Lower lobe of right lung (tissue), 2 donors: Measurements from ENCODE around the gene NPM1. TPM values are rescaled to one million over a fixed set of nuclear protein-coding genes. Genes with fewer than 3 reads are reported as not detected.
A peak's percentile ranks its signal among the peaks of the same experiment; 100 is the strongest.

Experiments used
- ATAC-seq, 2 donors: fragments of 200-7000 bp; cut with Tn5 transposase; one replicate each; pipeline ENCODE4 v1.9.1; 2020 to 2022; ENCODE audit warnings: mild to moderate bottlenecking in 2 of 2, moderate library complexity in 2 of 2
- DNase-seq: peaks from one replicate; pipeline ENCODE4 v3.0.0-alpha.2; 2020
- H3K27ac ChIP-seq: fragments of 200-600 bp; one replicate; pipeline ENCODE4 v1.8.0; 2022
- H3K27me3 ChIP-seq: fragments of 200-600 bp; one replicate; pipeline ENCODE4 v1.8.0; 2022; ENCODE audit warnings: low read depth
- H3K36me3 ChIP-seq: fragments of 200-600 bp; one replicate; pipeline ENCODE4 v1.8.0; 2022; ENCODE audit warnings: mild to moderate bottlenecking
- H3K4me1 ChIP-seq: fragments of 200-600 bp; one replicate; pipeline ENCODE4 v1.8.0; 2022
- H3K4me3 ChIP-seq: fragments of 200-600 bp; one replicate; pipeline ENCODE4 v1.8.0; 2022; ENCODE audit warnings: mild to moderate bottlenecking
- H3K9me3 ChIP-seq: fragments of 200-600 bp; one replicate; pipeline ENCODE4 v1.8.0; 2022
- CTCF ChIP-seq: fragments of 200-600 bp; IDR thresholded peaks from one replicate; pipeline ENCODE4 v1.8.0; 2022; ENCODE audit warnings: antibody characterized with exemption, mild to moderate bottlenecking
- intact Hi-C: fragments of 100-400 bp; cut with DNase I; formaldehyde crosslinking; loops from one replicate; pipeline ENCODE4 v1.11.0; 2022
- total RNA-seq: library from RNA; stranded (reverse); fragmentation: NEBNext Ultra II Directional; extraction: Animal tissue kit (Norgen Biotek cat#: 25700); gene quantifications from one replicate; pipeline ENCODE4 v1.2.1, GENCODE V29; 2021
- donor health status: DM: no; HTN: yes; CAD: no; lungs with severe emphysema.

NPM1 gene
- total RNA-seq, 1 donor from 2014 or later = 684 TPM

GRCh38 chr5:171418982-171419687 lies 31.5 kb downstream of the NPM1 start, which contains the start of gene FGF18:
Gene FGF18 (plus strand): TSS chr5:171419647. CDS start chr5:171420200, 553 bp downstream.
- H3K4me3 ChIP-seq = peak within 1 kb of the TSS; percentile 50
- DNase-seq (peak; percentile 59), ATAC-seq (peak; percentile 63 to 70)
- no peaks in the 10 kb centered on the region for H3K9me3 ChIP-seq
- H3K4me1 ChIP-seq = peaks cover 27% of the 10 kb centered on the region
- H3K27ac ChIP-seq = peak within 1 kb of the TSS; percentile 33
- H3K27me3 ChIP-seq = peaks cover 13% of the 10 kb centered on the region
- peaks cover 6% of the 10 kb centered on the region for H3K36me3 ChIP-seq
- intact Hi-C loops = loop anchor here (10.0 kb wide), 1 partner anchor 486 kb away; no protein-coding TSS in a partner anchor
- peak; percentile 26 for TF ChIP-seq CTCF

- peak; percentile 6 to 28 for ATAC-seq
- Histone ChIP-seq H3K9me3 (no peaks in the 10 kb centered on the region), H3K36me3 (no peaks in the 10 kb centered on the region), H3K27ac (peak overlapping the region; percentile 33), H3K27me3 (peaks cover 13% of the 10 kb centered on the region), H3K4me3 (peak overlapping the region; percentile 50), H3K4me1 (peaks cover 27% of the 10 kb centered on the region)
- DNase-seq = no peak
- intact Hi-C loops = loop anchor here (10.0 kb wide), 1 partner anchor 485 kb away; no protein-coding TSS in a partner anchor
- no peak for TF ChIP-seq CTCF
These were observed 32.2 kb downstream of the NPM1 start for GRCh38 chr5:171419688-171420430.

GRCh38 chr5:171420431-171421241 lies 33.0 kb downstream of the NPM1 start:
- TF ChIP-seq CTCF = no peak
- H3K9me3 ChIP-seq = no peaks in the 10 kb centered on the region
- peaks cover 27% of the 10 kb centered on the region for H3K4me1 ChIP-seq
- peaks cover 13% of the 10 kb centered on the region for H3K27me3 ChIP-seq
- H3K4me3 ChIP-seq = peak overlapping the region; percentile 50
- ATAC-seq = peak; percentile 58 to 74
- DNase-seq = peak; percentile 85
- H3K36me3 ChIP-seq = no peaks in the 10 kb centered on the region
- H3K27ac ChIP-seq = peak overlapping the region; percentile 33
- intact Hi-C loops = no loop called here

GRCh38 chr5:171421331-171422262 lies 33.9 kb downstream of the NPM1 start:
- peak; percentile 20 for DNase-seq
- intact Hi-C loops = no loop called here
- Histone ChIP-seq H3K27me3 (peaks cover 13% of the 10 kb centered on the region), H3K4me3 (peak overlapping the region; percentile 50), H3K27ac (no peak overlapping the region), H3K4me1 (peaks cover 27% of the 10 kb centered on the region), H3K36me3 (no peaks in the 10 kb centered on the region), H3K9me3 (no peaks in the 10 kb centered on the region)
- ATAC-seq = no peak
- TF ChIP-seq CTCF = no peak
